ENCODE results near the gene ASIC2.

GRCh38 chr17:33082529-33083173 lies 210.4 kb downstream of the ASIC2 start:
- TF ChIP-seq, protein P1, sequence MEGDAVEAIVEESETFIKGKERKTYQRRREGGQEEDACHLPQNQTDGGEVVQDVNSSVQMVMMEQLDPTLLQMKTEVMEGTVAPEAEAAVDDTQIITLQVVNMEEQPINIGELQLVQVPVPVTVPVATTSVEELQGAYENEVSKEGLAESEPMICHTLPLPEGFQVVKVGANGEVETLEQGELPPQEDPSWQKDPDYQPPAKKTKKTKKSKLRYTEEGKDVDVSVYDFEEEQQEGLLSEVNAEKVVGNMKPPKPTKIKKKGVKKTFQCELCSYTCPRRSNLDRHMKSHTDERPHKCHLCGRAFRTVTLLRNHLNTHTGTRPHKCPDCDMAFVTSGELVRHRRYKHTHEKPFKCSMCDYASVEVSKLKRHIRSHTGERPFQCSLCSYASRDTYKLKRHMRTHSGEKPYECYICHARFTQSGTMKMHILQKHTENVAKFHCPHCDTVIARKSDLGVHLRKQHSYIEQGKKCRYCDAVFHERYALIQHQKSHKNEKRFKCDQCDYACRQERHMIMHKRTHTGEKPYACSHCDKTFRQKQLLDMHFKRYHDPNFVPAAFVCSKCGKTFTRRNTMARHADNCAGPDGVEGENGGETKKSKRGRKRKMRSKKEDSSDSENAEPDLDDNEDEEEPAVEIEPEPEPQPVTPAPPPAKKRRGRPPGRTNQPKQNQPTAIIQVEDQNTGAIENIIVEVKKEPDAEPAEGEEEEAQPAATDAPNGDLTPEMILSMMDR (IDR thresholded peaks at IDR 0.05): no peak
- no peak for TF ChIP-seq ZFX (IDR thresholded peaks at IDR 0.05; ENCODE audit: borderline replicate concordance)
